PFSK-1 (cell line): ENCODE data around the gene GRB10.

Experiments used
- POLR2AphosphoS5 ChIP-seq: IDR thresholded peaks from 2 replicates; pipeline ENCODE4 v1.6.1; 2012; ENCODE audit warnings: low read depth, mild to moderate bottlenecking, control low read depth, low read length, moderate library complexity
- TF ChIP-seq, protein P1 (sequence below), 2 experiments: IDR thresholded peaks; 2 replicates each; pipeline versions ENCODE4 v1.6.1 to v1.8.0; 2011 to 2012; ENCODE audit warnings: low read depth in 2 of 2, low read length in 2 of 2, control low read depth in 1 of 2, inconsistent platforms in 1 of 2, mild to moderate bottlenecking in 1 of 2, moderate library complexity in 1 of 2; ENCODE audit not compliant: insufficient read depth in 1 of 2

GRCh38 chr7:50792342-50793119 lies 9.8 kb upstream of the GRB10 start:
- TF ChIP-seq, protein P1, sequence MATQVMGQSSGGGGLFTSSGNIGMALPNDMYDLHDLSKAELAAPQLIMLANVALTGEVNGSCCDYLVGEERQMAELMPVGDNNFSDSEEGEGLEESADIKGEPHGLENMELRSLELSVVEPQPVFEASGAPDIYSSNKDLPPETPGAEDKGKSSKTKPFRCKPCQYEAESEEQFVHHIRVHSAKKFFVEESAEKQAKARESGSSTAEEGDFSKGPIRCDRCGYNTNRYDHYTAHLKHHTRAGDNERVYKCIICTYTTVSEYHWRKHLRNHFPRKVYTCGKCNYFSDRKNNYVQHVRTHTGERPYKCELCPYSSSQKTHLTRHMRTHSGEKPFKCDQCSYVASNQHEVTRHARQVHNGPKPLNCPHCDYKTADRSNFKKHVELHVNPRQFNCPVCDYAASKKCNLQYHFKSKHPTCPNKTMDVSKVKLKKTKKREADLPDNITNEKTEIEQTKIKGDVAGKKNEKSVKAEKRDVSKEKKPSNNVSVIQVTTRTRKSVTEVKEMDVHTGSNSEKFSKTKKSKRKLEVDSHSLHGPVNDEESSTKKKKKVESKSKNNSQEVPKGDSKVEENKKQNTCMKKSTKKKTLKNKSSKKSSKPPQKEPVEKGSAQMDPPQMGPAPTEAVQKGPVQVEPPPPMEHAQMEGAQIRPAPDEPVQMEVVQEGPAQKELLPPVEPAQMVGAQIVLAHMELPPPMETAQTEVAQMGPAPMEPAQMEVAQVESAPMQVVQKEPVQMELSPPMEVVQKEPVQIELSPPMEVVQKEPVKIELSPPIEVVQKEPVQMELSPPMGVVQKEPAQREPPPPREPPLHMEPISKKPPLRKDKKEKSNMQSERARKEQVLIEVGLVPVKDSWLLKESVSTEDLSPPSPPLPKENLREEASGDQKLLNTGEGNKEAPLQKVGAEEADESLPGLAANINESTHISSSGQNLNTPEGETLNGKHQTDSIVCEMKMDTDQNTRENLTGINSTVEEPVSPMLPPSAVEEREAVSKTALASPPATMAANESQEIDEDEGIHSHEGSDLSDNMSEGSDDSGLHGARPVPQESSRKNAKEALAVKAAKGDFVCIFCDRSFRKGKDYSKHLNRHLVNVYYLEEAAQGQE (IDR thresholded peaks at IDR 0.05; ENCODE audit: insufficient read depth in 1 of 2, low read depth in 2 of 2, low read length in 2 of 2) = no peak
- no peak for TF ChIP-seq POLR2AphosphoS5
